ENCODE results near the gene ANO4. TPM values are rescaled to one million over a fixed set of nuclear protein-coding genes. Genes with fewer than 3 reads are reported as not detected.

ANO4 gene
- total and polyA plus RNA-seq, 4 donors: 0.10 to 1.9 (median 0.86) TPM

DNA sequence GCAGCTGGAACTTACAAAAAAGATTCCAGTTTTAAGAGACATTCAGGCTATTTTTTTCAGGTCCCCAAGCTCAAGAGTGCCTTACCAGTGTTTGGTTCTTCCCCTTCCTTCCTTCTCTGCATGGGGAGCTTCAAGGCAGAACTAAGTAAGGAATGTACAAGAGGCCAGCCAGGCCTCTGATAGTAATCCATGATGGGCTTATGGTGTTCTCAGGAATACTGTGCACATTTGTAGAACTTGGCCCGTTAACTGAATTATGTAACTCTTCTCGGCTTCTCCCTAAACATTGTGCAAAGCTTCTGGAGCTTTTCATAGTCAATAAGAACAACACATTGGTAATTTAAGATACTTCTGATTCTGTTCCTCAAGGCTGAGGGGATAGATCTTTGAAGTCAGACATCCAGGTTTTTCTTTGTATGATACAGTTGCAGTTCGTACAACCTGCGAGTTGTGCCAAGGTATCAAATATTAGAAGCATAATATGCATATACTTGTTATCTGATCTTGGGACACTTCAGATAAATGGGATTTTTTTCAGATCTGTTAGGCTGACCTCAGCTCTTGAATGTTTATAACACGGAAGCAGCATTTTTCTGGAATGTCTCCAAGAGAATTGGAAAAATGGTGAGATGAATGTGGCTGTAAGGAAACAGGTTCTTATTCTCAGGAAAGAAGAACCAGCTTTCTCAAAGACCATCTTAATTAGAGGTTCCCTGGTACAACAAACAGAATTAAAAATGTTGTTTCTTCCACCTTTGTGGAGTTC, 148.6 kb downstream of the ANO4 start:
- no peaks in the 10 kb centered on the region for H3K27me3 ChIP-seq (ENCODE audit: control insufficient read depth in 3 of 3, insufficient read depth in 3 of 3, low read length in 2 of 3)
- DNase-seq (peak in 1 of 3 donors; percentile 16), ATAC-seq (ENCODE audit: insufficient read depth, low FRiP score) (no peak)
- no peak overlapping the region for H3K27ac ChIP-seq (ENCODE audit: low read depth in 1 of 2, low read length in 1 of 2)
- peaks cover 0 to 3% (median 0%) of the 10 kb centered on the region in 5 donors for H3K4me1 ChIP-seq (ENCODE audit: control insufficient read depth in 5 of 5, insufficient read depth in 5 of 5, low read length in 5 of 5)
- H3K9ac ChIP-seq (ENCODE audit: insufficient read depth in 1 of 2, low read length in 2 of 2): no peak overlapping the region
- no peak overlapping the region for H3K4me3 ChIP-seq
- TF ChIP-seq CTCF (IDR thresholded peaks at IDR 0.05; ENCODE audit: control extremely low read depth, extremely low read depth): no peak
- WGBS, 2 donors: 47 to 81% methylated on average over 5 of the region's 5 CpGs
- H3K9me3 ChIP-seq (ENCODE audit: control insufficient read depth in 4 of 4, insufficient read depth in 3 of 4, low read length in 3 of 4): no peaks in the 10 kb centered on the region
- H3K36me3 ChIP-seq (ENCODE audit: control insufficient read depth in 4 of 4, insufficient read depth in 4 of 4, low read length in 4 of 4): no peaks in the 10 kb centered on the region

GRCh38 chr12:100951756-100952155, 157.2 kb downstream of the ANO4 start:
- no peak for DNase-seq
- no peaks in the 10 kb centered on the region for H3K27me3 ChIP-seq (ENCODE audit: control insufficient read depth in 3 of 3, insufficient read depth in 3 of 3, low read length in 2 of 3)
- no peaks in the 10 kb centered on the region for H3K36me3 ChIP-seq (ENCODE audit: control insufficient read depth in 4 of 4, insufficient read depth in 4 of 4, low read length in 4 of 4)
- no peaks in the 10 kb centered on the region for H3K9me3 ChIP-seq (ENCODE audit: control insufficient read depth in 4 of 4, insufficient read depth in 3 of 4, low read length in 3 of 4)
- 86 to 95% methylated on average over 1 of the region's 1 CpG for WGBS, 2 donors
- no peak overlapping the region for H3K4me3 ChIP-seq
- no peak for TF ChIP-seq CTCF (IDR thresholded peaks at IDR 0.05; ENCODE audit: control extremely low read depth, extremely low read depth)
- no peaks in the 10 kb centered on the region for H3K4me1 ChIP-seq (ENCODE audit: control insufficient read depth in 5 of 5, insufficient read depth in 5 of 5, low read length in 5 of 5)
- ATAC-seq (ENCODE audit: insufficient read depth, low FRiP score): no peak
- H3K27ac ChIP-seq (ENCODE audit: low read depth in 1 of 2, low read length in 1 of 2): no peak overlapping the region
- H3K9ac ChIP-seq (ENCODE audit: insufficient read depth in 1 of 2, low read length in 2 of 2): no peak overlapping the region

- H3K36me3 ChIP-seq (ENCODE audit: control insufficient read depth in 4 of 4, insufficient read depth in 4 of 4, low read length in 4 of 4): no peaks in the 10 kb centered on the region
- H3K9me3 ChIP-seq (ENCODE audit: control insufficient read depth in 4 of 4, insufficient read depth in 3 of 4, low read length in 3 of 4): peaks cover 0 to 2% (median 0%) of the 10 kb centered on the region in 4 donors
- TF ChIP-seq CTCF (IDR thresholded peaks at IDR 0.05; ENCODE audit: control extremely low read depth, extremely low read depth): no peak
- DNase-seq (no peak), ATAC-seq (ENCODE audit: insufficient read depth, low FRiP score) (no peak)
- no peak overlapping the region for H3K9ac ChIP-seq (ENCODE audit: insufficient read depth in 1 of 2, low read length in 2 of 2)
- H3K4me1 ChIP-seq (ENCODE audit: control insufficient read depth in 5 of 5, insufficient read depth in 5 of 5, low read length in 5 of 5): no peaks in the 10 kb centered on the region
- no peak overlapping the region for H3K4me3 ChIP-seq
- H3K27me3 ChIP-seq (ENCODE audit: control insufficient read depth in 3 of 3, insufficient read depth in 3 of 3, low read length in 2 of 3): no peaks in the 10 kb centered on the region
- no peak overlapping the region for H3K27ac ChIP-seq (ENCODE audit: low read depth in 1 of 2, low read length in 1 of 2)
These were observed 158.6 kb downstream of the ANO4 start for GRCh38 chr12:100953217-100953616.

- ATAC-seq (ENCODE audit: insufficient read depth, low FRiP score): no peak
These were observed 159.1 kb downstream of the ANO4 start for GRCh38 chr12:100953677-100954076.

More at GRCh38 chr12:100953677-100954076, 159.1 kb downstream of the ANO4 start:
- Histone ChIP-seq H3K9me3 (ENCODE audit: control insufficient read depth in 4 of 4, insufficient read depth in 3 of 4, low read length in 3 of 4) (peaks cover 0 to 2% (median 0%) of the 10 kb centered on the region in 4 donors), H3K36me3 (ENCODE audit: control insufficient read depth in 4 of 4, insufficient read depth in 4 of 4, low read length in 4 of 4) (no peaks in the 10 kb centered on the region), H3K9ac (ENCODE audit: insufficient read depth in 1 of 2, low read length in 2 of 2) (no peak overlapping the region), H3K4me3 (no peak overlapping the region), H3K27ac (ENCODE audit: low read depth in 1 of 2, low read length in 1 of 2) (no peak overlapping the region), H3K4me1 (ENCODE audit: control insufficient read depth in 5 of 5, insufficient read depth in 5 of 5, low read length in 5 of 5) (no peaks in the 10 kb centered on the region), H3K27me3 (ENCODE audit: control insufficient read depth in 3 of 3, insufficient read depth in 3 of 3, low read length in 2 of 3) (no peaks in the 10 kb centered on the region)
- DNase-seq: no peak
- no peak for TF ChIP-seq CTCF (IDR thresholded peaks at IDR 0.05; ENCODE audit: control extremely low read depth, extremely low read depth)
- 45 to 60% methylated on average over 2 of the region's 2 CpGs for WGBS, 2 donors

All from lung (tissue), 12 donors.